Endothelial cell of hepatic sinusoid (primary cell): ENCODE measurements around the gene SUMO3.

ENCODE experiments used
- in situ Hi-C: cut with HindIII; loops from 2 replicates; pipeline ENCODE4 v1.10.0; 2017; ENCODE audit warnings: low sequenced_read_pairs

Gene SUMO3

DNA sequence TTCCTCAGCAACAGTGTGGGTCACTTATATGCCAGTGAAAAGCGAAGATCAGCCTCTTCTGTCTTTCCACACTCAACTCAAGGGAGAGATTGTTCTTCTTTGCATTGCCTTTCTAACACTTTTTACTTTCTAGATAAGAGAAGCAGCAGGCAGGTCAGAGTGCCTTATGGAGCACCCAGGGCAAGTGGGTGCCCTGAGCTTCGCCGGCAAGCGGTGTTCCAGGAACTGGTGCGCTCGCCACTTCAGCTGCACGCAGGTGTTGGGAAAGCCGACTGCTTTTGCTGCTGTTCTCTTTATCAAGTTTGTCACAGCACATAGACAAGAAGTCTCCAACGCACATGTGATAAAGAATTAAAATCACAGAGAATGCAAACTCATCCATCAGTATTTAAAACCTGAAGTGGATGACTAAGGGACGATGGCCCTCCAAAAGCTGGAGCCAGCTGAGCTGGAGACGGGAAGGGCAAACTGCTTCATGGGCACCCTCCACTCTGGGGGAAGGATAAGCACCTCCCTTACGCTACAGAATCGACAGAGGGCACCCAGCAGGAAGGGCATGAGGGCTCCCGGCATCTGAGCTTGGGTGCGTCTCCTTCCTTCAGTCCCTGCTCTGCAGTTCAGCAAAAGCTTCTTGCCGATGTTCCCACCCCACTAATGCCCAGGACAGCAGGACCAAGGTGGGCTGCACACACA lies 36.9 kb downstream of the SUMO3 start:
- in situ Hi-C loops, result loop anchor here (10.0 kb wide), 2 partner anchors 154 to 276 kb away; no protein-coding TSS in a partner anchor

DNA sequence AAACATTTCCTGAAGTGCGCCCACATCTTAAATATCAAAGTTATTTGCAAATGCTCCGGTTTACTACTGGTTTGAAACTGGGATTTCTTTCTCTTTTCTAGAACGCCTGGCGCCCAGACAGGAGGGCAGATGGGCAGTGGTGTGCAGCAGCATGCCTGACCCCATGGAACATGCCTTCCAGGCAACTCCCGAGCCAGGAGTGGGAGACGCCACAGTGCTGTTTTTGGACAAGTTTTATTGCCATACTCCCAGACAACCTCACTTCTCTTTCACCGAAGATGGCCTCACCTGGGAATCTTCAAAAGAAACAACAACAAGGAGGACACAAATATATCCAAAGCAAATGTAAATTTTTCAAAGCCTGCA lies 37.7 kb downstream of the SUMO3 start:
- in situ Hi-C loops, result loop anchor here (10.0 kb wide), 2 partner anchors 155 to 275 kb away; no protein-coding TSS in a partner anchor

DNA sequence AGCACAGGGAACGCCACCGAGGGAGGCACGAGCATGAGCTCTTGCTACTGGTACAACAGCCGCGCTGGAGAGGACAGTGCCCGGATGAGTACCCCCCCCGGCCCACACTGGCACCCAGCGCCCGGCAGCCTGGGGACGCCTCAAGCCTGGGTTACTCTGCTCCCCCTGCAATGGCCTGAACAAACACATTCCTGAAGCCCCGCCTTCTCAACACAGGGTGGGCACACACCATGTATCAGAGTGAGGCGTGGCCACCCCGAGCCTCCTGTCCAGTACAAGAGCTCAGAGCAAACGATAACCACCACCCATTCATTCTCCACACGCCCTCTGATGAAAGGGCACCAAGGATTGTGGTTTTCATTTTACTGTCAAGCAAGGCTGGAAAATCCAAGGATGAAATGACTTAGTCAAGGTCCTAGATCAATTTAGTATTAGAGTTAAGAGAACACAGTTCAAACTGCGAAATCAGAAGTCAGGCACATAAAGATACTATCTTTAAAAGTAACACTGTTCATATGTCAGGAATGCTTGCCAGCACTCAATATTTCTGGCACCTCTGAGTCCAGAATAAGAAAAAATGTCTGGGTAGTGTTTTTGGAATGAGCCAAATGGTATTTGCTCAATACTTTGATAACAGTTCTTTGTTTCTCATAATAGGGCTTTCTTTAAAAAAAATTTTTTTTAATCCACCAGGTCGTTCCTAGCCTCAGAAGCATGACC lies 38.3 kb downstream of the SUMO3 start:
- in situ Hi-C loops, result loop anchor here (10.0 kb wide), 2 partner anchors 155 to 275 kb away; no protein-coding TSS in a partner anchor

DNA sequence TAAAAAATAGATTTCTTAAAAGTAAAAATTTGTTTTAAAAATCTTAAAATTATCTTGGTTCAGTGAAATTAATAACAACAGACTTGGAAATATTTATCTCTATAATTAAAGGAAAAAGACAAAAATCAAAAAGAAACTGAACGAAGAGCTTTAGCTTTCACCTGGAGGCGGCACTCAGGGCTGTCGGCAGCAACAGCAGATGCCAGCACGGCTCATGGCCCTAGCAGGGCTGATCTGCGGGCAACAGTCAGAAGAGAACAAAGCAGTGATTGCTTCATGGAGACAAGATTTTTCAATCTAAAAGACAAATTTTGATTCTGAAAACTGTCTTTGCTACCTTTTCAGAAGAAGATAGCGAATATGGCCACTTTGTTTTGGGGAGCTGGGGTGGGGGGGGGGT lies 38.9 kb downstream of the SUMO3 start:
- in situ Hi-C loops, result no loop called here

DNA sequence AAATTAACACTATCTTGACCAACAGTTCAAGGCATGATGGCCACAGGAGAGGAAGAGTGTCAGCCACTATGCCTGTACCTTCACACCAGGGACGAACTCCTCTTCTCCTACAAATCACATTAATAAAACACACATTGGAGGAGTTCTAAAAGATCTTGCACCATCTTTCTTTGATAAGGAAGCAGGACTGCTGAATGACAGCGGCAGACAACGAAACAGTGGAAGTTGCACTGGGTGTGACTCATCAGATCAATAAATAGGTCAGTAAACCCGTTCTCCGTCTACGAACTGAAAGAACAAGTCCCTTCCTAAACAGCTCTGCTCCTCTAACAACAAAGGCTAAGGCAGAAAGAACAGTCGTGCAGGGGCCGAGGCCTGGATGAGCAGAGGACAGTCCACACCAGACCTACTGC lies 39.4 kb downstream of the SUMO3 start:
- in situ Hi-C loops, result no loop called here

DNA sequence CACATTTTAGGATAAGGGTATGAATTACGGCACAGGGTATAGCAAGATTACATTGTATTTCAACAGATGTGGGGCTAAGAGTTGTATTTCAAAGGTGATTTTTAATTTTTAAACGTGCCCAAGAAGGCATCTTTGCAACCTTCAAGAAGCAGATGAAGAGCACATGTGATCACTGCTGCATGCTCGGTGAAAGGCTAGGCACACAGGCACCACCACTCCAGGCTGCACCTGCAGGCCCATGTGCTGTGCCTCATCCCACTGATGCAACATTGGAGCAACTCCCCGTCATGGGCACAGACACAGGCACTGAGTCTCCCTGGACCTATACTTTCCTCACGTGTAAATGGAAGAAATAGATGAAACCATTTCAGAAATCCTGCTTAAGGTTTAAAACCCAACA lies 39.8 kb downstream of the SUMO3 start:
- in situ Hi-C loops, result no loop called here

DNA sequence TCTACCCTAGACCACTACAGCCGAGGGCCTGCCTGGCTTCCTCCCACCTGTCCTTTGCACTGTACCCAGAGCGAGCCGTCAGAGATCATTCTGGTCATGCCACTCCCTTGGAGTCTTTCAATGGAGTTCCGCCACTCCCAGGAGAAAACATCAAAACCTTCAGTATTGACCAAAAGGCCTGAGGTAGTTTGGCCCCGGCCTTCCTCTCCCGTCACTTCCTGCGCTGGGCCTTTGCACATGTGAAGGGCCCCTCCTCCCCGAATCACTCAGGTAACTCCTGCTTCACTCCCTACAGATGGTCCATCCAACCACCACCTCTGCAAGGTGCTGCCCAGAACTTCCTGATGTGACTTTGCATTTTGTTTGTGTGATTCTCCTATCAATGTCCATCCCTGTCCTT lies 42.9 kb downstream of the SUMO3 start:
- in situ Hi-C loops, result no loop called here

DNA sequence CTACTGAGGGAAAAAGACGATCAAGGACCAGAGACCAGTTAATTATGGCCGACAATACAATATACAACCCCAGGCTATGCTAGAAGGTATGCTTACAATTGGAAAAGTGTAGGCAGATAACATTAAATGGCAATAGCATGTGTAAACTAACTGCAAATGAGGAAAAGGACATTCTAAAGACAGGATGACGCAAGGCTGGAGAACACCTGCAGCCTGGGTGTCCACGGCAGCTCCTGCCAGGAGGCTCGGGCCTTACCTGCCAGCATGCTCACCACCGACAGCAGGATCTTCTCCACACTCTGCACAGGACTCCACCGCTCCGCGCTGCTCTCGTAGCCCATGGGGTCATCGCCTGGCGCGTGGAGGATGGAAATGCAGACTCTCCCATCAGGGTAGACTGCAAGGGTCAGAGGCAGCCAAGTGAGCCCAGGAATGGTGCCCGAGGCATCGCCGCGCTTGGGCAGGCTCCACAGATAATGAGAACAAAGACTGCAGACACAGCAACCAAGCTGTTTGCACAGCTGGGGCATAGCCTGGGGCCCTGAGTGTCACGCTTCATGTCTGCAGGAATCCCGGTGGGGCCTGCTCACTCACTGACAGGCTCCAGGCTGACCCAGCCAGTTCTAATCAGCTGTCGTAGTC lies 44.5 kb downstream of the SUMO3 start:
- in situ Hi-C loops, result no loop called here

DNA sequence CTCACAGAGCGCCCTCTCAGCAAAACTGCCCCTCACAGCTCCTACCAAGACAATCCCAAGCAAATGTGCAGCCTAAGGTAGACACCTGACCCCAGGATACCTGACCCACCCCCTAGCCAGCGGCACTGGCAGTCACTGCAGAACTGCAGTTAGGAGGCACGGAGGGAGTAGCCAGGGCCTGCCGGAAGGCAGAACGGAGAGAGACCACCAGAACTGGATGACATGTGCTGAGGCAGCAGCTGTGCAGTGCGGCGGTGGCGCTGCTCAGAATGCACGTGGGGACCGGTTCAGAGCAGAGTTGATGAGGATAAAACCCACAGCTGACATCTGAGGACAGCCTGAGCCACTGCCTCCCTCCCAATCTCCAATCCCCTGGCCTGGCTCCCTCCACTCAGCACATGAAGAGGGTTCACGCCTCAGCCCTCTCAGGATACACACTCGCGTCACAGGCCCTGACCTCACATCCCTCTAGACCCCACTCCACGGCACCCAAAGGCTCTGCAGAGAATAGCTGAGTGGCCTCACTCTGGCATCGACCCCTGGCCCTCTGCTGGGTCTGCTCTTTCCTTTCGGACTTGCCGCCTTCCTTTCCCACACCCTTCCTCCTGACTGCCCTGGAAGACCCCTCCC lies 45.9 kb downstream of the SUMO3 start:
- in situ Hi-C loops, result no loop called here

DNA sequence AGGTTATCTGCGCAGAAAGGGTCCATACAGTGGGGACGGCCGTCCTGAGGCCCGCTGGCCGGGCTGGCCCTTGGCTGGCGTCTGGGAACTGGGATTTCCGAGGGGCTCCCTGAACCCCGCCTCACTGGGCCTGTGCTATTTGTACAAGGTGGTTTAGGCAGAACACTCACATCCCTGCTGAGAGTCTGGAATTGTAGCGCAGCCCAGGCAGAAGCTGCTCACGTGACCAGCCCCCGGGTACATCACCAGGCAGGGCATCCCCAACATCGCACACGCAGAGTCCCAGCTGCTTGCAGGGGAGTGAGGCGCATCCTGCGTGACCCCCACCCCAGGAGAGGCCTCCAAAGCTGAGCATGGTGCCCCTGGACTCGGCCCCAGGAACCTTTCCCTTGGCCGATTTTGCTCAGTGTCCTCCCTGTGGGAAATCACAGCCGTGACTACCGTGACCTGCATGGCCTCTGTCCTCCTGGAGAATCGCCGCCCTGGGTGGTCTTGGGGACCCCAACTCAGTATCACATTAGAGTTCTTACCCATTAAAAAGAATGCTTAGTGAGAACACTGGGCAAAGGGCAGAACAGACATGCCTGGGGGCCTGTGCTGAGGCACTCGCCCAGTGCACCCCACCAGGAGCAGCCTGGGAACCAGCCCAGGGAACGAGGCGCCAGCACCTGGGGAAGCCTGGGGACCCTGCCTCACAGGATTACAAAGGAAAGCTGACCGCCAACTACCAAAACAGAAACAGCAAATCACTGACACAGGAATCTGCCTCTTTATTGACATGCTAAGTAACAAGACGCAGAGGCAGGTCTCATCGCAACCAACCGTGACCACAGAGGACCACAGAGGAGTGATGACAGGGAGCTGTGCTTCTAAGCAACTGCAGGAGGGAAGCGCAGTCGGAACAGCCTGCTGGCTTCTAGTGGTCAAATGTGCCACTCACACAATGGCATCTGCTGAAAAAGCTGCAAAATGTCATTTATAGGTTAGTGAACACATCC lies 49.7 kb downstream of the SUMO3 start:
- in situ Hi-C loops, result no loop called here

DNA sequence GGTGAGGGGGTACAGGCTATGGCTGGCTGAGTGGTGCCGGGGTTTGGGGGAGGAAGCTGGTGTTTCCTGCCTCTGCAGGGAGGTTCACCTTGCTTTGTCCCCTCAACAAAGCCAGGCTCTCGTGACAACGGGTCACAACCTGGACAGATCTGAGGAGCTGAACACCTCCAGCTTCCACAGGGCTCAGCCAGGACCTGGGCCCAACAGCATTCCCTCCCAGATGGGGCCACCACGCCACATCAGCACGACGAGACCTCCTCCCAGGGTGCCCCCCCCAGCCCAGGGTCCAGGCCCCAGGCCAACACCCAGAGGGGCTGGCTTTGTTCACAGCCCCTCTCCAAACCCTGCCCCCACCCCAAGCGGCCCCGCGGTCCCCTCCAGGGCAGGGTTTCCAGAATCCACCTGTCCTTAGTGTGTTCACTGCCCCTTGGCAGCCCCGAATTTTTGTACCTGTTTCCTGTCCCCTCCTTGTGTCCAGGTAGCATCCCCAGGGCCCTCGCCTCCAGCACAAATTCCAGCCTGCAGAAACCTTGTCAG lies 51.0 kb downstream of the SUMO3 start:
- in situ Hi-C loops, result no loop called here

DNA sequence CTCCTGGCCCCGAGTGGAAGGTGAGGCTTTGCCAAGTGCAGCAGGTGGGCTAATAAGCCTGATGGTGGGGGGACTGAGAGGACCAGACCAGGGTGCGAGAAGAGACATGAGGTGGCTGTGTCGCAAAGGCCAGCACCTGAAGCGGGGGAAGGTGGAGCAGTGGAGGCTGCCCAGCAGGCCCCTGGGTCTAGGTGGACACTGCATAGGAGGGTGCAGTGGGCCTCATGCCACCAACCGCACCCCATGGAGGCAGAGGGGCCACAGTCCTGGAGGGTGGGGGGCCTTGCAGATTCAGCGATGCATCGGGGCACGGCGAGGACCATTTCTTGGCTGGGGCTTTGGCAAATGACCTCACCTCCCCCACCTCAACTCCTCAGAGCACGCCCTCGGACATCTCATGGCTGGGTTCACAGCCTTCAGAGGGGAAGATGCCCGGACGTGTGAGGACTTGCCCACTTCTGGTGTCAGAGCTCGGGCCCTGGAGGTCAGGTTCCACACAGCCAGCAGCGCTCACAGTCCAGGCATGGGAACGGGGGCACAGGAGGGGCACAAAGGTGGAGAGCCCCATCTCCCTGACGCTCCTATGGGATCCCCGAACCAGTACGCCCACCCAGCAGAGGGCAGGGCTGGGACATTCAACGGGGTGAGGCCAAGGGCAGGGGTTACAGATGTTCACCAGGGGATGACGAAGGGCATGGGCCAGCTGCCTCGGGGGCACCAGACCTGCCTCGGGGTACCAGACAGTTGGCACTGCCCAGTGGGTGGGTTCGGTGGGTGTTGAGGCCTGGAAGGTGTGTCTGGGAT lies 51.6 kb downstream of the SUMO3 start:
- in situ Hi-C loops, result no loop called here

DNA sequence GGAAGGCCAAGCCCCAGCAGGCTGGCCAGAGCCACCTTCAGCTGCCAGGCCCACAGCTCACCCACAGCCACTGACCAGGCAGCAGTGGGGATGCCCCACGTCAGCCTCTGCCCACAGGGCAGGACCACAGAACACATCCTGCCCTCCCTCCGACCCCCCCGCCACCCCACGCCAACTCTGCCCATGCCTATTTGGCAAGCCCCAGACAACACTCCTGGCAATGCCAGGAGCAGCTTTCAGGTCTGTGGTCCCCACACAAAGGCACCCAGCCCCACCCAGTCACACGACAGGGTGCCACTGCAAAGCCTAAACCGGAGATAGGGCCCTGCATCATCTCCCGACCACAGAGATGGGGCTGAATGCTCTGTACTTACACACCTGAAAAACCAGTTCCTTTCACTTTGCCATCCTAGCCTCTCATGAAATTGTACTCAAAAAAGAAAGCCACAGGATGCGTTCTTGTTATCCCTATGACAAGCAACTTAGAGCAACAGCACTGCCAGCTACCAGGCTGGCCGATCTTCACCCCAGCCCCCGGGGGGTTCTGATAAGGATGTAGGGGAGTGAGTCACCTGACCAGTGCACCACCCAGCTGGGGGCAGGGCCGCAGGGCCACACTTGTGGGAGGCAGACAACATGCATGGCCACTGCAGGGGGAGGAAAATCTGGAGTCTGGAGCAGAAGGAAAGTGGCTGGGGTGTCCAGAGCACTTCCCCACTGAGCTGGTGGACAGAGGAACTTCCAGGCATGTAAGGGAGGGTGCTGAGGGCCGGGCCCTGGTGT lies 52.4 kb downstream of the SUMO3 start:
- in situ Hi-C loops, result no loop called here

DNA sequence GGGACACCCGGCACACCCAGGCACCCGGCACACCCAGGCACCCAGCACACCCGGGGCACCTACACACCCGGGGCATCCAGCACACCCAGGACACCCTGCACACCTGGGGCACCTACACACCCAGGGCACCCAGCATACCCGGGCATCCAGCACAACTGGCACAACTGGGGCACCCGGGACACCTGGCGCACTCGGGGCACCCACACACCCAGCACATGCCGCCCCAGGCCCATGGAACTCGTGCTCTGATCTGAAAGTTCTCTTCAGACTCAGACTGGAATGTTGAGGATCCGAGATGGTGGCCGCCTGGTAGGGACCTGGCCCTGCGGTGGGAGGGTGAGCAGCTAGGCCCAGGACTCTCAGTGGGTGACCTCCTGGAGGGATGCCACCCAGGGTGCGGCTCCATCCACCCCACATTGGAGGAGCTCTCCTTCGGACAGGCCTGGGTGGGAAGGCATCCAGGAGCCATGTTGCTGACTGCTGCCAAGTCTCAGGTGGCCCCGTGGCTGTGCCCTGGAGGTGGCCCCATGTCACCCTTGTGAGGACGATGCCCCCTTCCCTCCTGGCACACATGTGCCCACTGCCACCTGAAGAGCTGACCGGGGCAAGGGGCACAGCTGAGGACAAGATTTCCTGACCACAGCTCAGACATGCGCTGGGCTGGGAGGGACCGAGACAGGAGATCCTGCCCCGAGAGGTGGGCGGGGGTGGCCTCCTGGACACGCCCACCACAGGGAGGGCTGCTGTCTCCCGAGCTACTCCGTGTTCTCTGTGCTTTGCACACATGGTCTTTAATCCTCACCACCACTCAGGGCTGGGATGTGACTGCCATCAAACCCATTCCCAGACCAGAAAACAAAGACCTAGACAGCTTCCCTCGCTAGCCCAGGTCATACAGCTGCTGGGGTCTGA lies 53.3 kb downstream of the SUMO3 start:
- in situ Hi-C loops, result no loop called here

DNA sequence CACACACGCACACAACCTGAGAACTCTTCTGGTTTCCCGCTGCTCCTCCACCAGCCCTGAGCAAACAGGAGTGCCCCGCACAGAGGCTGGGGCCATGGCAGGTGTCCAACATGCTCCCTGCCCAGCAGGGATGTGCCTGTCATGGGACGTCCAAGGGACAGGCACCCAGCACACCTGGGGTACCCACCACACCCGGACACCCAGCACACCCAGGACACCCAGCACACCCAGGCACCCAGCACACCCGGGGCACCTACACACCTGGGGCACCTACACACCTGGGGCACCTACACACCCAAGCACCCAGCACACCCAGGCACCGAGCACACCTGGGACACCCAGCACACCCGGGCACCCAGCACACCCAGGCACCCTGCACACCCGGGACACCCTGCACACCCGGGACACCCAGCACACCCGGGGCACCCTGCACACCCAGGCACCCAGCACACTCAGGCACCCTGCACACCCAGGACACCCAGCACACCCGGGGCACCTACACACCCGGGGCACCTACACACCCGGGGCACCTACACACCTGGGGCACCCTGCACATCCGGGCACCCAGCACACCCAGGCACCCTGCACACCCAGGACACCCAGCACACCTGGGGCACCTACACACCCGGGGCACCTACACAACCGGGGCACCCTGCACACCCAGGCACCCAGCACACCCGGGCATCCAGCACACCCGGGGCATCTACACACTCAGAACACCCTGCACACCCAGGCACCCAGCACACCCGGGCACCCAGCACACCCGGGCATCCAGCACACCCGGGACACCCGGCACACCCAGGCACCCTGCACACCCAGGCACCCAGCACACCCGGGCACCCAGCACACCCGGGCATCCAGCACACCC lies 54.2 kb downstream of the SUMO3 start:
- in situ Hi-C loops, result no loop called here

DNA sequence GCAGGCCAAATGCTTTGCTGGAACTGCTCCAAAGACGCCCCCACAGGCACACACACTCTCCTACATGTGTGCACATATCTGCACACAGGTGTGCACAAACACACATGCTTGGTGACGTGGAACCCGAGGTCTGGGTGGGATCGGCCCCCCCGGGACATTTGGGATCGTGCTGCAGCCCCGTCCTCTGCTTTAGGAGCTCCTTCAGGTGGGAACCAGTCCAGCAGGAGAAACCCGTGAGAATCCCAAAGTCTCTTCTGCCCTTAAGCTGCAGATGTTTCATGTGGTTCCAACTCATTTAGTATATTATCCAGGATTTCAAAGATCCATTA lies 54.8 kb downstream of the SUMO3 start:
- in situ Hi-C loops, result no loop called here
